GM18873 (cell line): ENCODE results near the gene BCKDHA.
"Not testable (repeated sequence)": the region's sequence is repeated elsewhere in the genome, so short reads cannot be mapped to it uniquely, and the experiment has no call there.

Source experiments
- ATAC-seq: cut with Tn5 transposase; IDR thresholded peaks from one replicate; pipeline ENCODE4 v1.9.1; 2021; ENCODE audit warnings: mild to moderate bottlenecking, moderate library complexity, moderate number of reproducible peaks; ENCODE audit not compliant: unreplicated experiment, low FRiP score

The BCKDHA gene

DNA sequence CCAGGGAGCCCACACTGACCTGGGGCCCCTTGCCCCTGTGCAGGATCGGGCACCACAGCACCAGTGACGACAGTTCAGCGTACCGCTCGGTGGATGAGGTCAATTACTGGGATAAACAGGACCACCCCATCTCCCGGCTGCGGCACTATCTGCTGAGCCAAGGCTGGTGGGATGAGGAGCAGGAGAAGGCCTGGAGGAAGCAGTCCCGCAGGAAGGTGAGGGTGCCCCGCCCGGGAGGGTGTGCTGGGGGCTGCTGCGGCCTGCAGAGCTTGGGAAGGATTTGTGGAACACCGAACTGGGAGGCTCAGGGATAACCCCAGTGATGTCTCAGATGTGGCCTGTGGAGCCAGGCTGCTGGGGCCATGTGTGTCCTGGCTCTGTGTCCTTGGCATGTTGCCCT is 25.3 kb downstream of the BCKDHA start:
- no peak for ATAC-seq

DNA sequence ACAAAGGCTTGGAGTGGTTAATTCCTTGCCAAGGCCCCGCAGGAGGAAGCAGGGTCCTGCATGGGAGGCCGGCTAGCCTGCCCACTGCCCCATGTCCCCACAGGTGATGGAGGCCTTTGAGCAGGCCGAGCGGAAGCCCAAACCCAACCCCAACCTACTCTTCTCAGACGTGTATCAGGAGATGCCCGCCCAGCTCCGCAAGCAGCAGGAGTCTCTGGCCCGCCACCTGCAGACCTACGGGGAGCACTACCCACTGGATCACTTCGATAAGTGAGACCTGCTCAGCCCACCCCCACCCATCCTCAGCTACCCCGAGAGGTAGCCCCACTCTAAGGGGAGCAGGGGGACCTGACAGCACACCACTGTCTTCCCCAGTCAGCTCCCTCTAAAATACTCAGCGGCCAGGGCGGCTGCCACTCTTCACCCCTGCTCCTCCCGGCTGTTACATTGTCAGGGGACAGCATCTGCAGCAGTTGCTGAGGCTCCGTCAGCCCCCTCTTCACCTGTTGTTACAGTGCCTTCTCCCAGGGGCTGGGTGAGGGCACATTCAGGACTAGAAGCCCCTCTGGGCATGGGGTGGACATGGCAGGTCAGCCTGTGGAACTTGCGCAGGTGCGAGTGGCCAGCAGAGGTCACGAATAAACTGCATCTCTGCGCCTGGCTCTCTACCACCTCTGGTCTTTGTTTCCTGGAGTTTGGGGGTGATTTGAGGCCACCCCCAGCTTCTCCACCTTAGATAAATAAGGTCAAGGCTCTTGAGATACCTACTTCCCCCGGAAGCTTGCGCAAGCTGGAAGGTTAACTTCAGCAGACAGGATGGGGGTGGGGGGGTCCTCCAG is 26.9 kb downstream of the BCKDHA start:
- ATAC-seq, result no peak

DNA sequence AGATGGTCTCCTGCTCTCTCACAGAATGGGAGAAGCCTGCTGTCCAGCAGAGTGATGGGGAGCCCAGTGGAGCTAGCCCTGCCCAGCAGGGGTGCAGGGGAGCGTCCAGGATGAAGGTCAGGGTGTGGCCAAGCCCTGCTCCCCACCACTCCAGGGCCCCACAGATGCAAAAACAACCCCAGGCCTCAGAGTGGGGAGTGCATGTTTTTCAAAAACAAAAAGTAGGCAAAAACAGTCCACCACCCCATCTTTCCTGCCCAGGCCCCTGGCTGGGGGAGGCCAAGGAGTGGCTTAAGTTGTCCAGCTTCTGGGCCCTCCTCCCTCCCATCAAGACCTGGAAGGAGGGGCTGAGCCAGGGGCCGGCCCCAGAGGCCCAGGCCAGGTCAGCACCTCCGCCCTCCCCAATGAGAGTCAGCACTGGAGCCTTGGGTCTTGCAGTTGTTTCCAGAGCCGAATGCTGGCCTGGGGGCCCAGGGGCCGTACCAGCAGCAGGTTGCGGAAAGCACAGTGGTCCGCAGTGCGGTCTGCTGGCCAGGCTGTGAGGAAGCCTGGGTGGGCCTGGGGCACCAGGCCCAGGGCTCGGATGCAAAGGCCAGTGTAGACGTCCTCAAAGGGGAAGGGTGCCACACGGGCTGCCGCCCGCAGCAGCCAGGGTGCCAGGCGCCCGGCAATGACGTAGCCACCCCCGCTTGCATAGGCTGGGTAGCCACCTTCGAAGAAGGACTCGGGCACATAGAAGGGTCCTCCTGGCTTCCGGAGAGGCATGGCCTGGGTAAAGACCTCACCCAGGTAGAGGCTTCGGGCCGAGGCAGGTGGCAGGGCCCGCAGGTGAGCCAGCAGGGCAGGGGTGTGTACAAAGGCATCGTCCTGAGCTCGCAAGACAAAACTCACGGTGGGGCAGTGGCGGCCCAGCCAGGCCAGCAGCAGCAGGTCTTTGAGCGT is 27.8 kb downstream of the BCKDHA start:
- ATAC-seq, result no peak

DNA sequence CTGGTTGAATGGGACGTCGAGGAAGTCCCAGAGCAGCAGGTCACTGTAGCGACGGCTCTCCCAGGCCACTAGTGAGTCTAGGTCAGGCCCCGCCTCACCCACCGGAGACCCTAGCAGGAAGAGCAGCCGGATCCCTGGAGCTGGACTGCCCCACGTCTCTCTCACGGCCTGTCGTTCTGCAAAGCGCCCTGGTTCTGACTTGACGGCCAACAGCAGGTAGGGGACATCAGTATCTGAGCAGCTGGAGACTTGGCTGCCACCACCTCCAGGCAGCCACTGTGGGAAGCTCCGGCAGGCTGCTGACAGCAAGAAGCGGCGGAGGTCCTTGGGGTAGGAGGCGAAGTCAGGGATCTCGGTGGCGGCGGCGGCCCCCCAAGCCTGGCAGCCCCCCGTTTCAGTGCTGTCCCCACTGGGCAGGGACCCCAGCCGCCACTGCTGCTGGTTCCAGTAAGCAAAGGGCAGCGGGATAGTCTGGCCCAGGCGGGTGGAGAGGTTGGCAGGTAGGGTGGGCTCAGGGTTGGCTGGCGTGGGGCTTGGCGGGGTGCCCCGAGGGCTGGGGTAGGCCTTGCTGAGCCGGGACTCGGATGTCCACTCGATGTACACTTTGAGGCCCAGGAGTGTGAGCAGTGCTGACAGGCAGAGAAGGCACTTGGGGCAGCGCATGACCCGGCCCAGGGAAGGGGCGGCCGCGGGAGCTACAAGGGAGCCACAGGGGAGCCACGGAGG is 28.7 kb downstream of the BCKDHA start:
- no peak for ATAC-seq

DNA sequence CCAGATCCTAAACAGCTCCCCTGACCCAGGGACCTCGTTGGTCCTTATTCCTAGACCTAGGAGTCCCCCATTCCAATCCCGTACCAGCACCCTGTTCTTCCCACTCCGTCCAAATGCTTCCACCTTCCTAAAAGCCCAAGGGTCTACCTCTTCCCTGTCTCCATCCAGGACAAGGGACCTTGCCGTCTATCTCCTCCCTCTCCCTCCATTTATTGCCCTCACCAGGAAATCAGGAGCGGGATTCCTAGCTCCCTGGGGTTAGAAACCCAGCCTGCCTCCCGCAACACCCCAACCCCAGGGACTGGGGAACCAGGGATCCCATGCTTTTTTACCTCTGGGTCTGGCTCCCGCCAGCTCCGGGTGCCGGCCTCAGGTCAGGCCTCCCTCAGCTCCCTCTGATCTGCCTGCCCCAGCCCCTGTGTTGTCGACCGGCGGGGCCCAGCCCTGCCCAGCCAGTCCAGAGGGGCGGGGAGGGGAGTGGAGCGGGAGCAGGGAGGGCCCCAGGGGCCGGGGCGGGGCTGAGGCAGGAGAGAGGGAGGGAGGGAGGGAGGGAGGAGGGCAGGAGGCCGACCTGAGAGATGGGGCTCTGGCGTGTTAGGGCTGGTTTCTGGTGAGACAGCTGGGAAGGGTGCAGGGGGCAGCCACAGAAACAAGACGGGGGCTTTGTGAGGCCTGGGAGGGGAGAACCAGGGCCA is 29.5 kb downstream of the BCKDHA start, which contains the start of gene B3GNT8:
B3GNT8 (minus strand) TSS at position 423 of the 695 bp plus-strand sequence. CDS start 596 bp downstream, outside the sequence.
- ATAC-seq, result no peak

DNA sequence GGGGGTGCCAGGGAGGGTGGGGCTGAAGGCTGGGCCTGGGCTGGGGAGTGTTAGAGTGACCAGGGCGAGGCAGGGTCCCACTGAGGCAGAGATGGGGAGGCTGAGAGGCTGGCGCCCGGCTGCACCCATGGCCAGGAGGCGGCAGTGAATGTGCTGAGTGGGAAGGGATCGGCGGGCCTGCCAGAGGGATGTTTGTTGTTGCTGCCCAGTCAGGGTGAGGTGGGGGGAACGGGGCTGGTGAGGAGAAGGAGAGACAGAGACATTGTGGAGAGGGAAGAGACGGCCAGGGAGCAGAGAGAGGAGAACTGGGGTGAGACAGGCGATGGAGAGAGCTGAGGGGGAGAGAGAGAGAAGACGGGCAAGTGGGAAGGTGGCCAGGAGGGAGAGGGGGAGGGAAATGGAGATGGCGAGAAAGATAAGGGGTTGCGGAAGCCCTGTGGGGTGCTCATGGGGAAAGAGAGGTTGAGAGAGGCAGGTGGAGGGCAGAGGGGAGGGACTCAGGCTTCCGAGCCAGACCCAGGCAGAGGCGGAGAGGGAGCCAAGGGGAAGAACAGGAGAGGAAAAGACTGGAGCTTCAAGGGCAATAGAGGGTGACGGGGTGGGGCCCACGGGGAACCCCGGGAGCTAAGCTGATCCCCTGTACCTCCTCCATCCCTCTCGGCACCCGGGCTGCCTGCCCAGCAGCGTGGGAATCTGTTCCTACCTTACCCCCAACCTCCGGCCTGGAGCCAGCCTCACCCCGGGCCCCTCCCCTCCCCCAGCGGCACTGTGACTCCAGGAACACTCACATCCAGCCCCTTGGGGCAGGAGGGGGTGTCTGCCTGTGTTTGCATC is 30.2 kb downstream of the BCKDHA start:
- no peak for ATAC-seq

DNA sequence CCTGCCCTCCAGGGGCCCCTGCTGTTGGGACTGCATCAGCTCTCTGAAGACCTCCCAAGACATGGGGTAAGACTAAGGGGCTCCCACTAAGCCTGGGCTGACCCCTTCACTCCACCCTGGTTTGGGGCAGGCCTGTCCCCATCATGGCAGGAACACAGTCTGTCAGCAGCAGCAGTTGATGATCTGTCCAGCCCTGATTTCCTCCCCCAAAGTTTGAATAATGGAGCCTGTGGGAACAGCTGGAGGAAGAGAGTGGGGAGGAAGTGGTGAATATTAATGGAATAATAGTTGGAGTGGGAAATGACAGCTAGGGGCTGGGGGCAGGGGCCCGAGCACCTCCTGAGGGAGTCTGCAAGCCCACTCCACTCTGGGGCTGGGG is 30.9 kb downstream of the BCKDHA start:
- no peak for ATAC-seq

DNA sequence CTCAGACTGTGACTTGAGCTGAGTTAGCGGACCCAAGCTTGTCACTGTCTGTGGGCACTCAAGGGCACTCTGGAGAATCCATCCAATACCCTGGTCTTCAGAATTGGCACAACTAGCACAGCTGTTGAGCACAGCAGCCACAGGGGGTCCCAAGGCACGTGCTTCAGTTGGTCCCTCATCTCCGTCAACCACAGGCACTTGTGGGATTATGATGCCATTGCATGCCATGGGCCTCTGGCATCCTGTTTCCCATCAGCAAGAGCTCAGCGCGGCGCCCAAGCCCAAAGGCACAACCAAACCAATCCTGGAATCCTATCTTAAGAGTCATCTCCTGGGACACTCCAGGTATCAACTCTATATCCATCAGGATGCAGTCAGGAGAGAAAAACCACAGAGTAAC is 33.3 kb downstream of the BCKDHA start:
- ATAC-seq, result no peak

DNA sequence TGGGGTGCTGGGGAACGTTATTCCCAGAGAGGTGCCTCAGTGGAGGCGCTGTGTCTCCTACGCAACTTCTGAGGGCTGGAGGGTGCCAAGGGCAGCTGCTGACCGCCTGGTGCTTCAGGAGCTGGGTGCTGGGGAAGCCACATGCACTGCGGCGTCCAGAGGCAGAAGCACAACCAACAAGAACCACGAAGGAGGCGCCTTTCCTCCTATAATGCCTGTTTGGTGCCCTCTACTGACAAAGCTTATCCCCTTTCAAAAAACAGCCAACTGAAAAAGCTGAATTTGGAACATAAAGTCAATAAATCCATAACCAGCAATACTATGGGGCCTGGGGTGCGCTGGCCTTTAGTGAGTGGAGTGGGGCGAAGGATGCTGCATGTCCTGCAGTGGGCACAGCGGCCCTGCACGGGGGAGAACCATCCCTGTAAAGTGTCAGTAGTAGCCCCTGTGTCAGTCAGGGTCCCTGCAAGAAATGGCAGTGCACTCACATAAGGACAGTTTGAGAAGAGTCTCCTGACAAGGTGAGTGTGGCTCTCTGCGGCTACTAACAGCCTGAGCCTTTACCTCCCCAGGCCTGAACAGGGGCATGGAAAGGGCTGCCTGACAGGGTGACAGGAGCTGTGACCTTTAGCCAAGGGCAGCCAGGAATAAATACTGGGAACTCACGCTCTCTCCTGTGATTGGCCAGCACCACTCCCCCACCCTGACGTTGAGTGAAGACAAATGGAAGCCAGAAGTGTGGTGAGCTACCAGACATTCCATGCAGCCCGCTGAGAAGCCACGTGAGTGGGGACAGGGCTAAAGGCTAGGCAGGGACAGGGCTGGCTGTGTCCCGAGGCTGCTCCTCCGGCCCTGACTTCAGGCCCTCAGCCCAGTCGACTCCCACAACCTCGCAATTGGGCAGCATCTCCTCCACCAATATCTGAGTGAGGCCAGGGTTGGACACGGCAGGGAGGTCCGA is 34.1 kb downstream of the BCKDHA start:
- ATAC-seq, result no peak

DNA sequence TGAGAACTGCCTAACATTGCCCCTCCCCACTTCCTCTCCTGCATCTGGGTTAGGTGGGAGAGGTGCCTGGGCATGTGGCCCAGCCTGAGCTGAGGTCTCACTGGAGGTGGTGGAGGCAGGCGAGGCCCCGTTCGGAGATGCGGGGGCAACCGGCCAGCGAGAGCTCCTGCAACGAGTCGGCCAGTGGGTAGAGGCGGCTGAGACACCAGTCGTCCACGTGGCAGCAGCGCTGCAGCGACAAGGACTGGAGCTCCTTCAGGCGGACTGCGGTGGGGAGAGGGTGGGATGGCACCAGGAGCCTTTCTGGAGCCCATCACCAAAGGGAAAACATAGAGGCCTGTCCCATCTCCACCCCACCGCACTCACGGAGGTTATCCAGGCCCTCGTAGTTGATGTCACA is 35.6 kb downstream of the BCKDHA start:
- no peak for ATAC-seq

DNA sequence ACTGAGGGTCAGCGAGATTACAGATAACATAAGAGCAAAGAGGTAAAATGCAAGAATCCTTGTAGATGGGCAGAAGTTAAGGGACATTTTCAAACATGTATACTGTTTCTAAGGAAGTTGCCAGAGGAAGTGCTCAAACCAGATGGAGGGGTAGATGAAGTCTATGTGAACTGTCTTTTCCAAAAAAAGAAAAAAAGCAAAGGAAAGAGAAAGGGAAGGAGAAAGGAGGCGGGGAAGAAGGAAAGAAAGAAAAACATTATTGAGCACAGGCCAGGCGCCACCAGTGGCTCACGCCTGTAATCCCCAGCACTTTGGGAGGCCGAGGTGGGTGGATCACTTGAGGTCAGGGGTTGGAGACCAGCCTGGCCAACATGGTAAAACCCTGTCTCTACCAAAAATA is 36.8 kb downstream of the BCKDHA start:
- no peak for ATAC-seq

DNA sequence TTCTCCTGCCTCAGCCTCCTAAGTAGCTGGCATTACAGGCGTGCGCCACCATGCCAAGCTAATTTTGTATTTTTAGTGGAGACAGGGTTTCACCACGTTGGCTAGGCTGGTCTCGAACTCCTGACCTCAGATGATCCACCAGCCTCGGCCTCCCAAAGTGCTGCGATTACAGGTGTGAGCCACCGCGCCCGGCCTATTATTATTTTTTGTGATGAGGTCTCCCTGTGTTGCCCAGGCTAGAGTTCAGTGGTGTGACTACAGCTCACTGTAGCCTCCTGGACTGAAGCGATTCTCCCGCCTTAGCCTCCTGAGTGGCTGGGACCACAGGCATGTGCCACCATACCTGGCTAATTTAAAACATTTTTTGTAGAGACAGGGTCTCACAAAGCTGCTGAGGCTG is 37.8 kb downstream of the BCKDHA start:
- not testable (repeated sequence) for ATAC-seq

DNA sequence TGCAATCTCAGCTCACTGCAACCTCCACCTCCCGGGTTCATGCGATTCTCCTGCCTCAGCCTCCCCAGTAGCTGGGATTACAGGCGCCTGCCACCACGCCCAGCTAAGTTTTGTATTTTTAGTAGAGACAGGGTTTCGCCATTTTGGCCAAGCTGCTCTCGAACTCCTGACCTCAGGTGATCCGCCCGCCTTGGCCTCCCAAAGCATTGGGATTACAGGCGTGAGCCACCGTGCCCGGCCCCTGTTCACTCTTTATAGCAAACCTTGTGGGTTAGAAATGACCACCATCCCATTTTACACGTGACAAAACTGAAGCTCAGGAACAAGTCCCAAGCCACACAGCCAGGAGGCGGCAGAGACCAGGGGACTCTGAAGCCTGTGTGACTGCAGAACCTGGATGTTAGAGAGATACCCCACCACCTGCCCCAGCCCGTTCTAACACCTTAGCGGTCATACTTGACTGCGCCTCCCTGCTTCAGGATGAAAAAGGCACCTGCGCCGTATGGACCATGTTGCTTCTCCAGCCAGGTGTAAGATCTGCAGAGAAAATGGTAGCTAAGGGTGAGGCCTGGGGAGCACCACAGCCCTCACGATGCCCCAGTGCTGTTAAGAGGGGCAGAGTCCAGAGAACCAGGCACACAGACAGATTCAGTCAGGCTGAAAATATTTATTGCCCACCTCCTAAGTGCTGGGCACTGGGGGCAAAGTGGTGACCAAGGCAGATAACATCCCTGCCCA is 38.5 kb downstream of the BCKDHA start:
- no peak for ATAC-seq

DNA sequence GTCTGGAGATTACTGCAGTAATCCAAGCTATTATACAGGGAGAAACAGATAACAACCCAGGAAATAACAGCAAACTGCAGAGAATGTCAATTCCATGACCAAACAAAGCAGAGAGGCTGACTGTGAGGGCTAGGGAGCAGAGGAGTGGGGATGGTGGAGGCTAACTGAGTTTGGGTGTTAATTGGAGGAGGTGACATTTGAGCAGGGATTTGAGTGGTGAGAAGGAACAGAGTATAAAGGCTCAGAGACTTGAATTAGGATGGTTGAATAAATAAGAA is 39.0 kb downstream of the BCKDHA start:
- ATAC-seq, result no peak

DNA sequence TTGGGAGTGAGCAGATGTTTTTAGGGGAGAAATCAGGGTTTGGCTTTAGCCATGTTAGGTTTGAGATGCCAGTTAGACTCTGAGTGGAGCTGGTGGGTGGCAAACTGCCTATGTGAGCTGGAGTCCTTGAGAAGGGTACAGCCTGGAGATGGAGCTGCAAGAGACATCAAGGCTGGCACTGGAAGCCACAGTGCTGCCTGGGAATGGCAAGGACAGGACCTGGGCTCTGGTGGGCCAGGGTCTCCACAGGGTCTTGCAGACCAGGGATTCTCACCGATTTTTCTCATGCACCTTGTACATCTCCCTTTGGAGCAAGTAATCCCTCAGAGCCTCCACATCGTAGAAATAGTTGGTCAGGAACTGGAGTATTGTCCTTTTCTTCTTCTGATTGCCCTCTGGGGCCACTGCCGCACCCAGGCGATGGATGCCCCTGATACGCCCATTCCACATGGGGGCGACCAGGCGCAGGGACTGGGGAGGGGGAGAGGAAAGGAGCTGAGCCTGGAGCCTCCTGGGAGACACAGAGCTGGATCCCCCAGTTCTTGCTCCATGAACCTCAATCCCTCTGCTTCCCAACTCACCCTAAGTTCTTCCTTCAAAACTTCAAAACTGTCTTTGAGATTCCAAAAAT is 40.4 kb downstream of the BCKDHA start:
- ATAC-seq, result no peak

DNA sequence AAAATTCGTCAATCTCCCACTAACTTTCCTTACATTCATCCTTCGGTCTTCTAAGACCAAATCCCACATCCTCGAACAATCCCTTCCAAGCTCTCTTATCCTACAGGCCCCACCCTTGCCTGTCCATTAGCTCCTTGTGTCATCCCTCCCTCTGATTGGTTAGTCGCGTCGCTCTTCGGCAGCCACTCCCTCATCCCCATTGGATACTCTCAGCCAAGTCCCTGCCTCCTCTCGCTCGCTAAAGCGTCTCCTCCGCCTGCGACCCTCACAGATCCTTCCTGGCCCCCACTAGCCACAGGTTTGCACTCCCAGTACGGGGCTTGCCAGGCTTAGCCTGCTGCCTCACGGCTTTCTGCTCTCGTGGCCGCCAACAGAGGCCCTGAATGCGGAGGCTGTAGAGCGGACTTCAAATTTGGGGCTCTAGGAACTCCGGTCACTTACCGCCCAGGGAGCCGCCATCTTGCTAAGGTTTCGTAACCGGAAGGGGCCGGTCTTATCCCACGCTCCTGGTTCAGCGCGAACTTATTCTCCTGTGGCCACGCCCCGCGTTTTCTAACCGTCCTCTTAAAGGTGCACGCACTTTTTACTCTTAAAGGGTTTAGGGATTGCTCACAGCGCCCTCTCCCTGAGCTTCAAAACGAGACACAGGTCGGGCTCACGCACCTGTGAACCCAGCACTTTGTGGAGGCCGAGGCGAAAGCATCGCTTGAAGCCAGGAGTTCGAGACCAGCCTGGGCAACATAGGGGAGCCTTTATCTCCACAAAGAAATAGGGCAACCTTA is 42.0 kb downstream of the BCKDHA start, which contains the start of gene DMAC2:
DMAC2 (minus strand) TSS at position 472 of the 782 bp plus-strand sequence; CDS start at position 459, 13 bp downstream.
- ATAC-seq, result peak; percentile 81
